ENCODE data around the gene PPIP5K1. TPM values are rescaled to one million over a fixed set of nuclear protein-coding genes. Genes with fewer than 3 reads are reported as not detected.
"Not testable (repeated sequence)": the region's sequence is repeated elsewhere in the genome, so short reads cannot be mapped to it uniquely, and the experiment has no call there.

Gene PPIP5K1
- total RNA-seq, 6 experiments from 2014 or later, result 11.6 to 23.2 (median 16.5) TPM

DNA sequence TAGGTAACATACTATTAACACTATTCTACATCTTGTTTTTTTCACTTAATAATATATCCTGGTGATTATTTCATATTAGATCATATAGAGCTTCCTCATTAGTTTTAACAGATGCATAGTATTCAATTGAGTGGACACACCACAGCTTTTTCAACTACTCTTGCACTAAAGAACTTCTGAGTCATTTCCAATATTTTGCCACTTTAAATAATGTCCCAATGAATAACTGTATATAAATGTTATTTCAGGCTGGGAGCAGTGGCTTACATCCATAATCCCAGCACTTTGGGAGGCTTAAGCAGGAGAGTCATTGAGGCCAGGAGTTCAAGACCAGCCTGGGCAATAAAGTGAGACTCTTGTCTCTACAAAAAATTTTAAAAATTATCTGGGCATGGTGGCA lies 45.7 kb downstream of the PPIP5K1 start:
- Histone ChIP-seq H3K9me3 (peaks cover 0 to 6% (median 0%) of the 10 kb centered on the region in 4 donors), H3K4me1 (no peaks in the 10 kb centered on the region), H3K27ac (no peak overlapping the region), H3K36me3 (peaks cover 0 to 2% (median 0%) of the 10 kb centered on the region in 4 donors), H3K4me3 (no peak overlapping the region), H3K27me3 (no peaks in the 10 kb centered on the region)
- ATAC-seq (no peak), DNase-seq (no peak)
- intact Hi-C loops (cut with DNase I), result no loop called here
- no peak for TF ChIP-seq POLR2A (IDR thresholded peaks at IDR 0.05)
- TF ChIP-seq, protein P1, sequence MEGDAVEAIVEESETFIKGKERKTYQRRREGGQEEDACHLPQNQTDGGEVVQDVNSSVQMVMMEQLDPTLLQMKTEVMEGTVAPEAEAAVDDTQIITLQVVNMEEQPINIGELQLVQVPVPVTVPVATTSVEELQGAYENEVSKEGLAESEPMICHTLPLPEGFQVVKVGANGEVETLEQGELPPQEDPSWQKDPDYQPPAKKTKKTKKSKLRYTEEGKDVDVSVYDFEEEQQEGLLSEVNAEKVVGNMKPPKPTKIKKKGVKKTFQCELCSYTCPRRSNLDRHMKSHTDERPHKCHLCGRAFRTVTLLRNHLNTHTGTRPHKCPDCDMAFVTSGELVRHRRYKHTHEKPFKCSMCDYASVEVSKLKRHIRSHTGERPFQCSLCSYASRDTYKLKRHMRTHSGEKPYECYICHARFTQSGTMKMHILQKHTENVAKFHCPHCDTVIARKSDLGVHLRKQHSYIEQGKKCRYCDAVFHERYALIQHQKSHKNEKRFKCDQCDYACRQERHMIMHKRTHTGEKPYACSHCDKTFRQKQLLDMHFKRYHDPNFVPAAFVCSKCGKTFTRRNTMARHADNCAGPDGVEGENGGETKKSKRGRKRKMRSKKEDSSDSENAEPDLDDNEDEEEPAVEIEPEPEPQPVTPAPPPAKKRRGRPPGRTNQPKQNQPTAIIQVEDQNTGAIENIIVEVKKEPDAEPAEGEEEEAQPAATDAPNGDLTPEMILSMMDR (IDR thresholded peaks at IDR 0.05), result no peak

DNA sequence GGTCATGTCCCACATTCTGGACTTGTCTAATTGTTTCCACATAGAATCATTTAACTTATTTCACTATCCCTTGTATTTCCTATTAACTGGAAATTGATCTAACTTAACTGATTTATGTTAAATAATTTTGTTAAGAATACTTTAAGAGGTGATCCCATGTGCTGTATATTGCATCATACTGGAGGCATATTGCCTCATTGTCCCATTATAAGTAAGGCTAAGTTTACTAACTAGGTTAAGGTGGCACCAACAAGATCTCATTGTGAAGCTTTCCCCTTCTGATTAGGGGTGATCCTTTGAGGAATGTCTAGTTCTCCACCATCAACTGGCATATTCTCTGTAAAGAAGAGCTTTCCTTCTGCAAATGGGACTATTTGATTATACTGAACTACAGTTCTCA lies 48.2 kb downstream of the PPIP5K1 start:
- TF ChIP-seq POLR2A (IDR thresholded peaks at IDR 0.05), result no peak
- TF ChIP-seq, protein P1 (IDR thresholded peaks at IDR 0.05), result no peak
- DNase-seq, result no peak
- H3K27ac ChIP-seq, result no peak overlapping the region
- intact Hi-C loops (cut with DNase I), result no loop called here
- peaks cover 0 to 6% (median 0%) of the 10 kb centered on the region in 4 donors for H3K9me3 ChIP-seq
- H3K4me3 ChIP-seq, result no peak overlapping the region
- H3K4me1 ChIP-seq, result no peaks in the 10 kb centered on the region
- peak in 2 of 4 donors; percentile 33 to 42 for ATAC-seq
- H3K27me3 ChIP-seq, result no peaks in the 10 kb centered on the region
- peaks cover 0 to 2% (median 0%) of the 10 kb centered on the region in 4 donors for H3K36me3 ChIP-seq

DNA sequence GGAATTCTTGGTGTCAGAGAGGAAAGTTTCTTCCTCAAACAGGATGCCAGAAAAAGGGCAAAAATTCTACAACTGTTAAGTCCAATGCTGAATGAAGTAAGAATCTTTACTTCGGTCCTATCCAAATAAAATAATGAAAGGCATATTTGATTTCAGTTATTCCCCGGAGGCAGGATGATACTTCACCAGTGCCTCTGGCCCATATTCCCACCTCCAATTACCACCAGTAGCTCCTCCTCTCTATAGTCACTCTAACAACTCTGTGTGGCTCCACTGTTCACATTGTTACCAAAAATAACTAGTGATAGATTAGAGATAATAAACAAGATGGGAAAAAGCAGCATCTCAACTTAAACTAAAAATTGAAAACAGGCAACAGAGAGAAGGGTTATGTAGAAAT lies 51.9 kb downstream of the PPIP5K1 start:
- intact Hi-C loops (cut with DNase I), result no loop called here
- Histone ChIP-seq H3K27ac (no peak overlapping the region), H3K4me3 (no peak overlapping the region), H3K4me1 (no peaks in the 10 kb centered on the region), H3K9me3 (no peaks in the 10 kb centered on the region), H3K27me3 (no peaks in the 10 kb centered on the region), H3K36me3 (peaks cover 0 to 3% (median 0%) of the 10 kb centered on the region in 4 donors)
- 97% methylated on average over 2 of the region's 2 CpGs for WGBS (ENCODE audit: insufficient coverage, low coverage, low lambda C conversion rate, missing lambda C conversion rate)
- DNase-seq, result no peak
- no peak for ATAC-seq
- no peak for TF ChIP-seq POLR2A (IDR thresholded peaks at IDR 0.05)
- TF ChIP-seq, protein P1 (IDR thresholded peaks at IDR 0.05), result no peak

DNA sequence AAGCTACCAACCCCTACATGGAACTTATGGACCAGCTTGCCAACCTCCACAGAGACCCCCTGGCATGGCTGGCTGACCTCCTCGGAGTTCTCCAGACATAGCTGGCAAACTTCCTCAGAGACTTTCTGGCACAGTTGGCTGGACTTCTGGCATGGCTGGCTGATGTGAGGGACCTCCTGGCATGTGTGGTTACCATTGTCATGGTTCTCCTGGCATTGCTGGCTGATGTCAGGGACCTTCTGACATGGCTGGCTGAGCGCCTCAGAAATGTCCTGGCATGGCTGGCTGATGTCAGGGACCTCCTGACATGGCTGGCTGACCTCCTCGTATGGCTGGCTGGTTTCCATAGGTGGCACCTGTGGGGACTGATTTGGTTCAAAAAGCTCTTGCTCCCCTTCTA lies 55.1 kb downstream of the PPIP5K1 start:
- no peaks in the 10 kb centered on the region for H3K27me3 ChIP-seq
- no peak for TF ChIP-seq POLR2A (IDR thresholded peaks at IDR 0.05)
- TF ChIP-seq, protein P1 (IDR thresholded peaks at IDR 0.05), result no peak
- 60% methylated on average over 1 of the region's 3 CpGs for WGBS (ENCODE audit: insufficient coverage, low coverage, low lambda C conversion rate, missing lambda C conversion rate)

DNA sequence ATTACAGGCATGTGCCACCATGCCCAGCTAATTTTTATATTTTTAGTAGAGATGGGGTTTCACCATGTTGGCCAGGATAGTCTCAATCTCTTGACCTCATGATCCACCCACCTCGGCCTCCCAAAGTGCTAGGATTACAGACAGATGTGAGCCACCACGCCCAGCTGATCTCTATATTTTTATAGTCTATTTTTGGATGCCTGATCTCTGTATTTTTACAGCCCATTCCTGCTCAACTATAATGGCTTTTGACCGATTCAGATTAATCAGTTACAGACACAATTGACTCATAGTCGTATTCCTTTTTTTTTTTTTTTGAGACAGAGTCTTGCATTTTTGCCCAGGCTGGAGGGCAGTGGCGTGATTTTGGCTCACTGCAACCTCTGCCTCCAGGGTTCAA lies 57.2 kb downstream of the PPIP5K1 start:
- H3K9me3 ChIP-seq; H3K27me3 ChIP-seq; H3K36me3 ChIP-seq; H3K4me3 ChIP-seq; H3K27ac ChIP-seq; DNase-seq; intact Hi-C loops (cut with DNase I); H3K4me1 ChIP-seq; ATAC-seq: not testable (repeated sequence)
- 58% methylated on average over 5 of the region's 5 CpGs for WGBS (ENCODE audit: insufficient coverage, low coverage, low lambda C conversion rate, missing lambda C conversion rate)

More for the DNA sequence above, 55.1 kb downstream of the PPIP5K1 start:
- Histone ChIP-seq H3K4me1 (no peaks in the 10 kb centered on the region), H3K36me3 (peaks cover 0 to 3% (median 0%) of the 10 kb centered on the region in 4 donors), H3K4me3 (no peak overlapping the region), H3K27ac (no peak overlapping the region), H3K9me3 (no peaks in the 10 kb centered on the region)
- ATAC-seq (no peak), DNase-seq (no peak)
- intact Hi-C loops (cut with DNase I), result no loop called here
